Stimulated activated CD8-positive, alpha-beta memory T cell treated with anti-CD3 and anti-CD28 coated beads, Interleukin-7, amount 100 ng/mL, for 4 hours (primary cell): Measurements from ENCODE around the gene TBC1D3B.
A peak's percentile ranks its signal among the peaks of the same experiment; 100 is the strongest.
"Not testable (repeated sequence)": the region's sequence is repeated elsewhere in the genome, so short reads cannot be mapped to it uniquely, and the experiment has no call there.

Experiments
- DNase-seq, 2 donors: peaks; one replicate each; pipeline ENCODE4 v3.0.0-alpha.2; 2020; ENCODE audit warnings: low read depth in 2 of 2

Gene TBC1D3B

GRCh38 chr17:36201102-36201501 is 24.7 kb upstream of the TBC1D3B start:
- DNase-seq: not testable (repeated sequence)

GRCh38 chr17:36198831-36199465 is 22.5 kb upstream of the TBC1D3B start:
- peak in 1 of 2 donors; percentile 50 for DNase-seq

DNA sequence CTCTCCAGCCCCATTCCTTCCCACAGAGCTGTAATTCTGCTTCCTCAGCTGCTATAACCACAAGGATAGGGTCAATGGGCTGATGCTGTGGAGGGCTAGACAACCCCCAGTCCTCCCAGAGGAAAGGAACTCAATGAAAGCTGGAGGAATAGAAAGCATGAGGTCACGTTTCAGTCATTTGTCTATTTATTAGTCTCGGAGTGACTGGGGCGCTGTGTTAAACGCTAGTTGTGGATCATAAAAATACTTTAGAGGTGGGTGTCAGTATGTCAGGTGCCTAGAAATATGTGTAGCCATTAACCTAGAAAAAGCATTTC is 20.9 kb upstream of the TBC1D3B start:
- DNase-seq: no peak

DNA sequence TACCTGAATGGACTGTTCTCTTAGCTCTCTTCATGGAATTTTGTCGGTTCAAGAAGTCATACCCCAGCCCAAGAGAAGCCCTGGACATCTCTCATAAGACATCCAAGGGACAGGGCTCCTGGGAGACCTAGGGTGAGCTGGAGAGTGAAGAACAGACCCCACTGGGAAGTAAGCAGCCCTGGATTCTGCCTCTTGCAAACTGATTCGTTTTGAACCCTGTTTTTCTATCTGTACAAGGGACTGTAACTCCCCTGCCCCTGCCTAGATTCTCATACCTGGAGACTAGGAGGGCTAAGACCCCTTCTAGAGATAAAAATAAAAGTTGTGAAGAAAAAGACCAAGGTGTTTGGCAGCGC is 19.7 kb upstream of the TBC1D3B start:
- no peak for DNase-seq

DNA sequence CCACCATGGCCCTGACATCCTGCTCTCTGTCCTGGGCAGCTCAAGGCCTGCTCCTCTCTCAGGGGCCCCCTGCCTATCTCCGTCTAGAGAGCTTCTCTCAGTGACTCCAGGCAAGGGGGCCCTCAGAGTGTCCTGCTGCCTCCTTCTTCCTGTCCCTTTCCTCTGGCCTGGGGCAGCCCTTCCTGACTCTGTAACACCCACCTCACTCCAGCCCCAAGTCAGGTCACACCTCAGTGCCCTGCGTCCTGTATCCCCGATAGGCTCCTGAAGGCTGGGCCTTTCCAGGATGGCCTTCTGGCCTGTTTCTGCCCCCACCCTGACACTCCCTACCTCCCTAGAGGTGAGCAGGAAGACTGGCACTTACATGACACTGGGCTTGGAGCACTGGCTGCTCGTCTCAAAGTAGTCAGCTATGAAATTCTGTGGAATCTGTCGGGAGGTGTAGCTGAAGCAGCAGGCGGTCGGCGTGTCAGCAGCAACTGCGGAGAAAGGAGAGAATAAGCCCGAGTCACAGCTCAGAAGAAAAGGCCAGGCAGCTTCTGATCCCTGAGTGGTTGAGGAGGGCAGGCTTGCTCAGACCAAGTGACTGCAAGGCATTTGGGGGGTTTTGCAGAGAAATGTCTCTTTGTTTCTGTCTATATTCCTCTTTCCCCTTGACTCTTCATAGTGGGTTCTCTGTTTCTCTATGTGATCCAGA is 19.1 kb upstream of the TBC1D3B start:
- DNase-seq: no peak

DNA sequence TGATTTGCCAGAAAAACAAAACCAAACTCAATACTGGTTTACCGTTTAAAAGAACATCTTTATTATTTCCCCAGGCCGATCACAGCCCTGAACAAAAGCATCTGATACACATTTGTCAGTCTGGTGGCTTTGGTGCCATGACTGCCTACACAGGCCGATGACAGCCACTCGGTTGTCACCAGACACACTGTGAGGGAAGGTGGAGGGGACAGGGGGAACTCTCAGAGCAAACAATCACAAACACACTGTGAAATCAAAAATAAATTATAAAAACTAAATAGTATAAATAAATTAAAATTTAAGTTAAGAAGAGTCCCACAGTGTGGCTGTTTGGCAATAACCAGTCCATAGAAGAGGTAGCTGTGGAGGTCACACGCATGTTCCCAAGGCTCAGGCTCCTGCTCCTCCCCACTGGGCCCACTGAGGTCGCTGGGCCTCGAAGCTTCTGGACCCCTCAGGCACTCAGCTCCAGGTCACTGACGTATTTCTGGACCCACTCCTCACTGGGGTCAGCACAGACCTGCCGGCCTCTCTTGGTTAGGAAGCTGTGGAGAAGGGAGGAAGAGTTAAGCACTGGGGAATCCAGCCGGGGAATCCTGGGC is 18.5 kb upstream of the TBC1D3B start:
- not testable (repeated sequence) for DNase-seq

DNA sequence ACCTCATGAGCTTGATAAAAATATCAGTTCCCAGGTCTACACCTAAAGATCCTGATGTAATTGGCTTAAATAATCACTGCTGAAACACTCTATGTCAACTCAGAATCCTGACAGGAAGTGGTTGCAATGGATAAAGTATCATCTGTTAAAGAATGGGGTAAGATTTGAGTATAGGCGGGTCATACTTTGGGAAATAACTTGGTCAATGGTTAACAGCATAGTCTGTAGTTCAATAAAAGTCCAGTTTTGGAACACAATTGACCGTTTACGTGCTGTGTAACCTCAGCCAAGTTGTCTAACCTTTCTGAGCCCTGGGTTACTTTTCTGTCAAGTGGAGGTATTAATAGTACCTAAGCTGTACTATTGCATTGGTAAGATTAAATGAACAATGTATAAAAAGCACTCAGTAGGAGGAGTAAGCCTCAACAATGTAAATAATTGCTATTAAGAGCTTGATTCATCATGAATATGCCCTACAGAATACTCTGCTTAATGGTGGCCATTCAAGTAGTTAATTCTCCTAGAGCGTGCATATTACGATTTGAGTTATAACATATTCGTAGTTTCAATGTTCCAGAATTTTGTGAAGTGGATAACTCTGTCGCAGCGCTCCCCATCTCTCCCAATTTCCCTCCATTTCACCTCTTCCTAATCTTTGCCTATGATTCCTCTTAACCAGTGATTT is 17.9 kb upstream of the TBC1D3B start:
- DNase-seq: not testable (repeated sequence)

DNA sequence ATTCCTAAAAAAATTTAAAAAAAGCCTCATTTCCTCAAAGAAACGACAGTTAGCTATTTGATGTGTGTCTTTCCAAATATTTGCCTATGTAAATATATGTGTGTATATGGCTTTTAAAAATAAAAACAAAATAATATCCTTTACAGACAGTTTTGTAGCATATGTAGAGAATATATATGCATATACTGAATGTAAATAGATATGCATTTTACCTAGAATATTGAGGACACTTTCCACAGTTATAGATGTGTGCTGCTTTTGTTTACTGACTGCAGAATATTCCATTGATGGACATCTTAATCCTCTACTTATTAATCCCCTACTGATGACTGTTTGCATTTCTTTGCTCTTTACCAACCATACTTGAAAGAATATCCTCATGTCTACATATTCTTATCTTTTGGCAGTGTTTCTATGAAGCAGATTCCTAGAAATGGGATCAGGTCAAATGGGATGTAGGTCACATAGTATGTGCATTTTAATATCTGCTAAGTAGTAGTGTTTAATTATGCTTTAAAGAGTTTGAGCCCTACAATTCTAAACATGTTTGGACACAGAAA is 16.9 kb upstream of the TBC1D3B start:
- no peak for DNase-seq

DNA sequence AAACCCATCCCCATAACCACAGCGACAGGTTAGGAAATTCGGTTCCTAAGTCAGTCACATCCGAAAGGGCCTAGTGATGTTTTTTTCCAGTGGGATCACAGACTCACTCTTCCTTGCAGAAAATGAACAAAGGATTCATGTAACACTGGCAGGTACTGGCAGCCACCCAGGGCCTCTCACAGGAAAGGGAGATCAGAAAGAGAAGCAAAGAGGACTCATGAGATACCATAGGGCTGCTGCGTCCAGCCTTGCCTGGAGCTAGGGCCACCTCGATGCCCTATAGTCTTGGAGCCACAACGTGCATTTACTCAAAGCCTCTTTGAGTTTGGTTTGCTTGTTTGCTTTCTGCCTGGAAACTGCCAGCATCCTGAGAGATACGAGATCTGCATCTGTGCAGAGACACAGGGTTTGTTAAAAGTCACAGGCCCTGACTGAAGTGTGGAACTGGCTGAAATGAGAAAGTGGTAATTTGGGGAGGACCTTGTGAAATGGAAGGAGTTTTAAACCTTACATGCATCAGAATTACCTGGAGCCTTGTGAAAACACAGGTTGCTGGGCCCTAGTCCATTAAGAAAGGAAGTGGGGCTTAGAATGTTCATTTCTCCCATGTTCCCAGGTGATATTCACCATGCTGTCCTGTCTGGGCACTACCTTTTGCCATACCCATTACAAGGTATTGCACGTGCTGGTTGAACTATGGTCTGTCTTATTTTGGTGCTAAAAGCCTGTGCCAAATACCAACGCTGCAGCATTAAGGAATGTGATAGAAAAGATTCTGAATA is 14.3 kb upstream of the TBC1D3B start:
- not testable (repeated sequence) for DNase-seq

DNA sequence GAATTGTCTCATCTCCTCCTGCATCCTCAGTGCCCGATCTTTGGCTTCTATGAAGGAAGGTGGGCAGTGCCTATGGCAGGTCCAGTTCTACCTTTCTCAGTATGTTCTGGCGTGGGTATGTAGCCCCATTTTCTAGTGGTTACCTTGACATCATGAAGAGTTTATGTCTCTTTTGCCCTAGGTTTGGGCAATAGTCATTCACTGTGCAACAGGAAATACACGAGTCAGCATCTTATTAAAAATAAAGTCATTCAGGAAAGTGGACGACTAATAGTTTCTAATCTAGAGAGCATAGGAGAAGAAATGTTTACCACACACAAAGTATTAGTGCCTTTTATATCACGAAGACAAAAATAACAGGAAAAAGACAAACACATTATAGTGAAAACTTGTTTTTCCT is 13.6 kb upstream of the TBC1D3B start:
- DNase-seq: not testable (repeated sequence)

DNA sequence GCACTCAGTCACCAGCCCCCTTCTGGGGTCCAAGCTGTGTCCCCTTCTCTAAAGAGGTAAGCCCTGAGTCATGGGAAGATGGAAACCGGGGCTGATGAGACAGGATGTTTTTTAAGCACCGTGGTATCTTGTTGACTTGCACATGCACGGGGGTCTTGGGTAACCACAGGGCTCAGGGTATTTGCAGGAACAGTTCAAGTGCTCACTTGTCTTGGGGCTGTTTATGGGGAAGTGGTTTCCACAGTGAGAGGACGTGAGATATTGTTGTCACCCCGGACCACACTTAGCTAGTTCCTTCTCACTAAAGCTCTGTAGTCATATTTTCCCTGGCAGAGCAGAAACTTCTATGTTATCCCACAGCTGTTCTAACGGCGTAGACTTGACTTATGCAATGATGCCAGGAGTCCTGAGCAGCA is 12.5 kb upstream of the TBC1D3B start:
- DNase-seq: peak; percentile 57 to 58

DNA sequence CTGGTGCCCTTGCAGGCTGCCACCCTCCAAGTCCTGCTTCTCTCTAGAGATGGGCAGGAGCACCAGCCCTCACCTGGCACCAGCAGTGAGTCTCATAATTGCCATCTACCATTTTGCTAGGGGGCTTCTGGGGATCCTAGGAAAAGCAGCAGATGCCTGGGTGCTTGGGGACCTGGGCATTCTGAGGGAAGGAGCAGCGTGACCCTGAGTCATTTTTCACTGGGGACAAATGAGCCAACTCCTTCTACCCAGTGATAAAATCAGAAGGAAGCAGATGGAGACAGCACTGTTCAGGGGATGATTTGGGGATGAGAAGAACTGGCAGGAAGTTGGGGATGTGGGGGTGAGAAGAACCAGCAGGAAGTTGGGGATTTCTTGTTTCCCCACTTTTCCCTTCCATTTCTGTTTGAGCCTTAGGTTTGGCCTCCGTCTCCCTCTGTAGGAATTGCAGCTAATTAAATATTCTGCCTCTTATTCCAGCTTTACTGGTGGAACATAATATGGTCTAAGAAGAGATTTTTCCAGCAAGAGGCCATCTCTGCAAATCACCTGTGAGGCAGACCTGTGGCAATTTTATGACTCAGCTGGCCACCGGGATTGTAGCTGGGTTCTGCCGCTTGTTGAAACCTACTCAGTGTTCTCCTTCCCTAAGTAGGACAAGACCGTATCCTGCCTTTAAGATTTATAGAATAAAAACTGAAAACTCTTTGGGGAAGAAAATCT is 11.7 kb upstream of the TBC1D3B start:
- DNase-seq: not testable (repeated sequence)

DNA sequence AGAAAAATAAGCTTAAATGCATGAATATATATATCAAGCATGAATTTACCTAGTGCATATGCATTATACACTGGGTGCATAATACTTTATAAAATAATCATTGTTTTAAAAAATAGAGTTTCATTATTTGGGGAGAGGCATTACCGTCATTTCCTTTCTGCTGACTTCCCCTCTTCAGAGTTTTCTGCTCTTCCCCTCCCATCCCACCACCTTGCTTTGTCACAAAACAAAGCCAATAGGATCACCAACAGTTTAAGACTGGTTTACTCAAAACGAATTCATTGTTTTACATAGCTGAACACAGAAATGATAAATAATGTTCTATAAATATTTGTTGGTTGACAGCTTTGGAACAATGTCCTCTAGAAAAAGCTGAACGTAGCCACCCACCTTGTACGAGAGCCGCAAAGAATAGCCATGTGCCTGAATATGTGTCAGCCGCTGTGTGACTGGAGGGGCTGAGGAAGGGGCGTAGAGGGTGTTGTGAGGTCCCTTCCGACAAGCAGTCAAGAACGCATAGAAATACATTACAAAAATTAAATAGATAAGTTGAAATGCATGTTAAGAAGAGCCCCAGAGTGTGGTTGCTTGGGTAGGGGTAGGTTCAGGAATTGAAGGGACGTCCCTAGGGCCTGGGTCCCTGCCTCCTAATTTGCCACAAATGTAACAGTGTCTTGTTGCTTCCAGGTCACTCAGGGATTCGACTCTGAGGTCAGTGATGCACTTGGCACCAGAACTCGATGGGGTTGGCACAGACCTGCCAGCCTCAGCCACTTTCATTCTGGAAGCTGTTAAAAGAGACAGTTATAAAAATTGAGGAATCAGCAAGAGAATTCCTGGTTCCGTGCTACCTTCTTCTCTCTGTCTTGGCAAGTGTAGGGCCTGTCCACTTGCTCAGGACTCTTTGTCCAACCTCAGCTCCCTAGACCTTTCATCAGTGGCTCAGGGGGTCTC is 10.7 kb upstream of the TBC1D3B start:
- DNase-seq: not testable (repeated sequence)

DNA sequence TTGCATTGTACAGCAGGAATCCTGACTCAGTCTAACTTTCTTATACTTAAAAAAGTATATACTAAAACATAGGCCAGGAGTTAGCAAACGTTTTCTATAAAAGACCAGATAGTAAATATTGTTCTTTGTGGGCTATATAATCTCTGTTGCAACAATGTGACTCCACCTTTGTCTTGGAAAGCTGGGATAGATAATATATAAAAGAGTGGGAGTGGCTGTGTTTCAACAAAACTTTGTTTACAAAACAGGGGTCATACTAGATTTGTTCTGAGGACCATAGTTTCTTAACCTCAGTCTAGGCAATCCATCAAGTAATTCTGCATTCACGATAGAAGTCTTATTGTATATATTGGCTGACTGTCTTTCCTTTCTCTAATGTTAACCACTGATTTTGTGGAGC is 9.0 kb upstream of the TBC1D3B start:
- DNase-seq: no peak

DNA sequence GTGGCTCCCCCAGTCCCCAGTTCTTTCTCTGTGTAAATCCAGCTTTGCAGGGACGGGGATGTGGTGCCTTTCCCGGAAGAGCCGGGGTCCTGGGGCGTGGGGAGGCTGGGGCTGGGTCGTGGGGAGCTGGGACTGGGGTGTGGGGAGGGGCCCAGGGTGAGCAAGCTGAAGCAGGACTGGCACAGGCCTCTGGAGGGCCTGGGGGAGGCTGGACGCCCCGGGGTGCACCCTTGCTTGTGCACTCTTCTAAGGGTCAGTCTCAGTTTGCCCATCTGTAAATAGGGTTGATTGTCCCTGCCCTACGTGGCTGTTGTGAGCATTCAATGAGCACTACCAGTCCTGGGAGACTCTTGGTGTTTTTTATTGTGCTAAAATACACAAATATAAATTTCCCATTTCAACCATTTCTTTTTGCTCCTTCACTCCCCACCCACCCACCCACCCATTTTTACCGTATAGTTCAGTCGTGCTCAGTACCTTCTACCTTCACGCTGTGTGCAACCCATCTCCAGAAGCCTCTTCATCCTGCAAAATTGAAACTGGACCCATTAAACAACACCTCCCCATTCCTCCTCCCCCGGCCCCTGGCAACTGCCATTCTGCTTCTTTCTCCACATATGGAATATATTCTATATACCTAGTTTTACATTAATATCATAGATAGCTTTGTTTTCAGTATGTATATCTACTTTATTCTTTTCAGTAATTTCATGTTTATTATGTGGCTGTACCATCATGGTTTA is 7.8 kb upstream of the TBC1D3B start:
- no peak for DNase-seq

GRCh38 chr17:36183001-36183971 is 6.8 kb upstream of the TBC1D3B start:
- no peak for DNase-seq

DNA sequence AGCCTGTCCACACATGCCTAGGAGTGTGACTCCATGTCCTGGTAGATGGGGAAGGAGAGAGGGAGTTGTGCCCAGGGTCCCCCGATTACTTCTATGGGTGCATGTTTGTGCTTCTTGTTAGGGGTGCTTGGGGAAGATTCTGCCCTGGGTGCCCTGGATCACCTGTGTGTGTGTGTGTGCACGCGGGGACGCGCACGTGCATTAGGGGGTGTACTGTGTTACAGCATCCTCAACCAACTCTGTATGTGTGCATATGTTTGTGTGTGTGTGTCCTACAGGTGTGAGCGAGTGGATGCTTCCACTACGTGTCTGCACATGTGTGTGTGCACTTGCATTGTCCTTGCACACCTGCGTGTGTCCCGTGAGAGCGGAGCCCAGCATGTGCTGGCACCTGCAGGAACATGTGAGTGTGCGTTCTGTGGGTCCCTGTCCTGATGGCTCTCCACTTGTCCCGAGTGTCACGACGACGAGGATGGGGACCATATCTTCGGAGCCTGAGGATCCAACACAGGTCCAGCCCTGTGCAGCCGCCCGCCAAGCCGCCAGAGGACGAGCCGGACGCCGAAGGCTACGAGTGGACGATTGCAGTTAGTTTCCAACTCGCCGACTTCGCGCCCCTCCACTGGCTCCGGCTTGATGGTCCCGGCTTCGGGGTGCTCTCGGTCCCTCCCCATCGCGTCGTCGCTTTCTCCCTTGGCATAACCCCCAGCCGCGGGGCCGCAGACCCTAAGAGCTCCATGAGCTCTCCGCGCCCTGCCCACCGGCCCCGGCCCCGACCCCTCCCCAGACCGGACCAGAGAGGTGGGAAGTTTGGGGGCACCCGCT is 6.0 kb upstream of the TBC1D3B start:
- DNase-seq: no peak
